HG03575 (cell line): ENCODE data around the gene DDI1.
"Not testable (repeated sequence)": the region's sequence is repeated elsewhere in the genome, so short reads cannot be mapped to it uniquely, and the experiment has no call there.

Experiments used
- ATAC-seq: cut with Tn5 transposase; IDR thresholded peaks from one replicate; pipeline ENCODE4 v1.9.1; 2021; ENCODE audit not compliant: unreplicated experiment, insufficient number of reproducible peaks, low FRiP score; ENCODE audit errors: extremely low read depth

The DDI1 gene

GRCh38 chr11:104033134-104033533 lies 3.3 kb upstream of the DDI1 start:
- ATAC-seq, result no peak

DNA sequence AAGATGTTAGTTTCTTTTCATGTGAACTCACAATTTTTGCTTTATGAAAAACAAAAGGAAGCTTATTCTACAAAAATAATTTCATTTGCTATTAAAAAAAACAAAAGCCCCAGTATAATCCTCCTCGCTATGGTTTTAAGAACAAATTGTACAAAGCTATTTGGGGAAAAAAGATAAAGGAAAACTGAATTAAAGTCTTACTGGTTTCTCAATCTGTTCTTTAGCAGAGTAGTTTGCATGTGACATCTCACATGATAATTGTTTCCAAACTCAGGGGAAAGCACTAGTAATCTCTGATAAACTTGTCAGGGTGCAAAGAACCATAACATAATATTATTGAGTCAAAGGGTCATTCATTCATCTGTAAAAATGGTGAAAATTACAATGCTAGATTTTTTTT lies 2.9 kb upstream of the DDI1 start:
- ATAC-seq, result no peak

DNA sequence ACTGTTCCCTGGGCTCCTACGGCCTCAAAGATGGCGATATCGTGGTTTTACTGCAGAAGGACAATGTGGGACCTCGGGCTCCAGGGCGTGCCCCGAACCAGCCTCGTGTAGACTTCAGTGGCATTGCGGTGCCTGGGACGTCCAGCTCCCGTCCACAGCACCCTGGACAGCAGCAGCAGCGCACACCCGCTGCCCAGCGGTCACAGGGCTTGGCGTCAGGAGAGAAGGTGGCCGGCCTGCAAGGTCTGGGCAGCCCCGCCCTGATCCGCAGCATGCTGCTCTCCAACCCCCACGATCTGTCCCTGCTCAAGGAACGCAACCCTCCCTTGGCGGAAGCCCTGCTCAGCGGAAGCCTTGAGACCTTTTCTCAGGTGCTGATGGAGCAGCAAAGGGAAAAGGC lies 555 bp downstream of the DDI1 start:
- ATAC-seq, result no peak

DNA sequence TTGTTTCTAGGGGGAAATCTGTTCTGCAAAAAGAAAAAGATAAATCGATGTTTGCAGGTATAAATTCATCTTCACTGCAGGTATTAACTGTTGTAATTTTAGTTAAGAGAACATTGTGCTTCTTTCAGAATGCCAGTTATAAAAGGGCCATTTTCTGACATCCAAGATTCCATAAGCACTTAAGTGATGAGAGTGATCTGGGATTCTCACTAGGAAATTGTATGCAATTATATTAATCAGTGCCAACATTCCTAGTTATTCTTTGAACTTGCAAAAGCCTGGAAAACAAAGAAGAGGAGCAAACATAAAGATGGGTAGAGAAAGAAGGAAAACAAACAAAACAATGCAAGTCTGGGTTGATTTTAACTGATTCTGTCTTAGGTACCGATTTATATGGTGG lies 5.4 kb downstream of the DDI1 start:
- ATAC-seq, result no peak

- ATAC-seq, result no peak
Observed at GRCh38 chr11:104043142-104043541, 6.7 kb downstream of the DDI1 start.

- no peak for ATAC-seq
Observed at GRCh38 chr11:104043678-104044239, 7.3 kb downstream of the DDI1 start.

- no peak for ATAC-seq
Observed at GRCh38 chr11:104046331-104046730, 9.9 kb downstream of the DDI1 start.

DNA sequence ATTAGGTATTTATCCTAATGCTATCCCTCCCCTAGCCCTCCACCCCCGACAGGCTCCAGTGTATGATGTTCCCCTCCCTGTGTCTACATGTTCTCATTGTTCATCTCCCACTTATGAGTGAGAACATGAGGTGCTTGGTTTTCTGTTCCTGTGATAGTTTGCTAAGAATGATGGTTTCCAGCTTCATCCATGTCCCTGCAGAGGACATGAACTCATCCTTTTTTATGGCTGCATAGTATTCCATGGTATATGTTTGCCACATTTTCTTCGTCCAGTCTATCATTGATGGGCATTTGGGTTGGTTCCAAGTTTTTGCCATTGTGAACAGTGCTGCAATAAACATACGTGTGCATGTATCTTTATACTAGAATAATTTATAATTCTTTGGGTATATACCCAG lies 10.4 kb downstream of the DDI1 start:
- not testable (repeated sequence) for ATAC-seq

DNA sequence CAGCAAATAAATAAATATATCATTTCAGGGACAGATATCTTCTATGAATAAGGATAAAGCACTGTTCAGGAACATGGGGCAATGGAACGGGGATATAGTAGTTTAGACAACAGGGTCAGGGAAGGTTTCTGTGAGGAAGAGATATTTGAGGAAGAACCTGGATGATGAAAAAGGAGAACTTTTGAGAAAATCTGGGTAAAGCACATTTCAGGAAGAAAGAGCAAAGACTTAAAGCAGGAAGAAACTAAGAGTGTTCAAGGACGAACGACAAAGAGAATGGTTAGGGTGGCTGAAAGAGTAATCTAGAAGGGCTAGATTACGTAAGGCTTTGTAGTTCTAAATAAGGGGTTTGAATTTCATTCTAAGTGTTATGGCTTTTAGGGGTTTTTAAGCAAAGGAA lies 12.7 kb downstream of the DDI1 start:
- no peak for ATAC-seq

GRCh38 chr11:104051778-104052177 lies 15.3 kb downstream of the DDI1 start:
- no peak for ATAC-seq

DNA sequence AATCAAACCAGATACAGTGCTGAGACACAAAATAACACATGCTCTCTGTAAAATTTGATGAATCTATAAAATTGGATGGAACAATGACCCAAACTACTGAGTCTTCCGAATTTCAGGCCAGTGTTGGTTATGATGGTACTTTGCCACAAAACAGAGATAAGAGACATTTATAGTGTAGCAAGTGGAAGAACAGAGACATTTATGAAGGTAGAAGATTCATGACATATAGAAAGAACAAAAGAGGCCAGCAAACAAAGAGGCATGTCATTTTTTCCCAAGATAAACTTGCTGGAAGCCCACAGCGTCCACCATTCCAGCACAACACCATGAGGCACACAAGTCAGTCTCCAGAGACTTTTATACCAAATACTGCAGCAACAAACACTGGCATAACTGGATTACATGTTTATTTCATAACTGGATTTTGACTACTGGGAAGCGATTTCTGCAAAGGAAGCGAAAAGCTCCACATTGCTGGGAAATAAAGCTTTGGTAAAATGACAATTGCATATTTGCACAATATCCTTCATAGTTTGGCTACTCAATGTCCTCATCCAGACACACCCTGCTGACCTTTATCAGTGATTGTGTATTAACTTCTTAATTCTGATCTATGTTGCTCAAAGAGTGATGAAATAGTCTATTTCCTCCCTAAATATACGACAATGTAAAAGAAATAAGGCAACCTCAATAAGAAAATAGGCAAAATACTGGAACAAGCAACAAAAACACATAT lies 17.5 kb downstream of the DDI1 start:
- ATAC-seq, result no peak

- ATAC-seq, result no peak
Observed at GRCh38 chr11:104054911-104055529, 18.6 kb downstream of the DDI1 start.

GRCh38 chr11:104055596-104055995 lies 19.2 kb downstream of the DDI1 start:
- ATAC-seq, result no peak

GRCh38 chr11:104057908-104058307 lies 21.5 kb downstream of the DDI1 start:
- ATAC-seq, result no peak

DNA sequence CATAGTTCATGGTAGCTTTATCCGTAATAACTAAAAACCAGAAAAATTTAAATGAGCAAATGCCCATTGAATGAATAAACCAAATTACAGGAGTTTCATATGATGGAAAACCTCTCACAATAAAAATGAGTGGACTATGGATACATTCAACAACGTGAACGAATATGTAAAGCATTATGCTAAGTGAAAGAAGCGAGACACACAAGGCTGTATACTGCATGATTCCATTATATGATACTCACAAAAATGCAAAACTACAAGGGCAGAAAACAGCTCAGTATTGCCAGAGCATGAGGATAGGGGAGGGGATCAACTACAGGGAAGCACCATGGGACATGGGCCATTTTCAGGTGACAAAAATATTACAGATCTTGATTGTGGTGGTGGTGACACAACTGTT lies 22.2 kb downstream of the DDI1 start:
- ATAC-seq, result no peak

DNA sequence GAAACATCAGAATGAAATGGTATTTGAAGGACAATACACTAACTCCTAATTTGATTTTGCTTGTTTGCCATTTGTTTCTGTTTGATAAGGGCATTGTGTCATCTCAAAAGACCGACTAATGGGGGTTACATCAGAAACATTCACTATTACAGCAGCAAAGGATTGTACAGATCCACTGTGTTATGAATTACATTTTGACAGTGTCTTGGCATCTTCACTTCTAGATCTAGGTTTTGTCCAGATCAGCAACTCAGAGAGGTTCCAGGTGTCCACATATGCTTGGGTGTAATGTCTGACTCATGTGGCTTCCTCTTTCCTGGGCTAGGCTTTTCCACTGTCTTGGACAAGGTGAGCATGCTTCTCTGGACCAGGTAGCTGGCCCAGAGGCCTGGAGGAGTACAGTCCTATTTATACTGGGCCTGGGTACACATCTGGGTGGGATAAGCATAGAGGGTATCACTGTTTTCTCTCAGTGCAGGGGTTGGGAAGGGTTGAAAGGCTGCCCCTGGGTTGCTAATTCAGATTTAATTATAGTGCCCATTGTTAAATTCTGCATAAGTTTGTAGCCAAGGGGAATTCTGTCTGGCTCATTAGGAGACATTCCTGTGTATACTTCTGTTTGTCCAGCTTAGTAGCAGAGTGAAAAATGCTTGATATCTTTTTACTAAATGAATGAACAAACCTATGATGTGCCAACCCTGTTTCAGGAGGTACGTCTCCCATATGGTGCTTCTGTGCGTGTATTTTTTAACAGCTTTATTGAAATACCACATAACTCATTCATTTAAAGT lies 23.8 kb downstream of the DDI1 start:
- ATAC-seq, result no peak

- ATAC-seq, result no peak
Observed at GRCh38 chr11:104060820-104061219, 24.4 kb downstream of the DDI1 start.

GRCh38 chr11:104061853-104062521 lies 25.5 kb downstream of the DDI1 start:
- ATAC-seq, result no peak

- ATAC-seq, result no peak
Observed at GRCh38 chr11:104064034-104064630, 27.7 kb downstream of the DDI1 start.
